ENCODE measurements around the gene CREB1.

CREB1 gene

GRCh38 chr2:207529330-207530159 is at the start of gene CREB1:
CREB1 (plus strand) TSS chr2:207529962; CDS start chr2:207555636, 25,674 bp downstream.
- peak within 1 kb of the TSS; percentile 97 for H3K4me3 ChIP-seq (ENCODE audit: low read length)
- DNase-seq (ENCODE audit: low read depth): peak; percentile 99
- TF ChIP-seq, protein P1, sequence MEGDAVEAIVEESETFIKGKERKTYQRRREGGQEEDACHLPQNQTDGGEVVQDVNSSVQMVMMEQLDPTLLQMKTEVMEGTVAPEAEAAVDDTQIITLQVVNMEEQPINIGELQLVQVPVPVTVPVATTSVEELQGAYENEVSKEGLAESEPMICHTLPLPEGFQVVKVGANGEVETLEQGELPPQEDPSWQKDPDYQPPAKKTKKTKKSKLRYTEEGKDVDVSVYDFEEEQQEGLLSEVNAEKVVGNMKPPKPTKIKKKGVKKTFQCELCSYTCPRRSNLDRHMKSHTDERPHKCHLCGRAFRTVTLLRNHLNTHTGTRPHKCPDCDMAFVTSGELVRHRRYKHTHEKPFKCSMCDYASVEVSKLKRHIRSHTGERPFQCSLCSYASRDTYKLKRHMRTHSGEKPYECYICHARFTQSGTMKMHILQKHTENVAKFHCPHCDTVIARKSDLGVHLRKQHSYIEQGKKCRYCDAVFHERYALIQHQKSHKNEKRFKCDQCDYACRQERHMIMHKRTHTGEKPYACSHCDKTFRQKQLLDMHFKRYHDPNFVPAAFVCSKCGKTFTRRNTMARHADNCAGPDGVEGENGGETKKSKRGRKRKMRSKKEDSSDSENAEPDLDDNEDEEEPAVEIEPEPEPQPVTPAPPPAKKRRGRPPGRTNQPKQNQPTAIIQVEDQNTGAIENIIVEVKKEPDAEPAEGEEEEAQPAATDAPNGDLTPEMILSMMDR (conservative IDR thresholded peaks at IDR 0.05; ENCODE audit: low read length): no peak

DNA sequence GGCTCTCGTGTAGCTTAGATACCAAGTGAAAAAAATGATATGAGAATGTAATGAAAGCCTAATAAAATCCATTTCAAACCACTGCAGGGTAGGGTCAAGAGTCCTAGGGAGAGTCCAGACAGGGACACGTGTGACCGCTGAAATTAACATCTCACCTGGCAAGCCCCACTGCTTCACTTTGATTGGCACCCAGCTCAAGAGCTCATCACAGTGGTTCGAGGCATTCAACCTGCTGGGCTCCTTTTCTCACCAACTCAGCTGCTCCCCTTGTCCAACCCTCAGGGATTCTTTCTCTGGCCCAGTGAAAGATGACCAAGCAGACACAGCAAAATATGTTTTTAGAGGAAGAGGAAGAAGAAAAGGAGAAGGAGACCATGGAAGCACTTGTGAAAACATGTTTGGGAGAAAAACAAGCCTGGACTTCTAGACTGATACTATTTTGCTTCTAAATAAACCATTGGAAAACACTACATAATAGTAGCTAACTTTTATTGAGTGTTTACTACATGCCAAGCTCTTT is 49.2 kb upstream of the CREB1 start:
- TF ChIP-seq, protein P1 (conservative IDR thresholded peaks at IDR 0.05; ENCODE audit: low read length): no peak
- H3K4me3 ChIP-seq (ENCODE audit: low read length): no peak overlapping the region
- DNase-seq (ENCODE audit: low read depth): no peak

- no peak overlapping the region for H3K4me3 ChIP-seq (ENCODE audit: low read length)
- TF ChIP-seq, protein P1 (conservative IDR thresholded peaks at IDR 0.05; ENCODE audit: low read length): no peak
- no peak for DNase-seq (ENCODE audit: low read depth)
These were observed 47.8 kb upstream of the CREB1 start for GRCh38 chr2:207481924-207482323.

- TF ChIP-seq, protein P1 (conservative IDR thresholded peaks at IDR 0.05; ENCODE audit: low read length): no peak
- no peak overlapping the region for H3K4me3 ChIP-seq (ENCODE audit: low read length)
- DNase-seq (ENCODE audit: low read depth): no peak
These were observed 47.1 kb upstream of the CREB1 start for GRCh38 chr2:207482630-207483029.

DNA sequence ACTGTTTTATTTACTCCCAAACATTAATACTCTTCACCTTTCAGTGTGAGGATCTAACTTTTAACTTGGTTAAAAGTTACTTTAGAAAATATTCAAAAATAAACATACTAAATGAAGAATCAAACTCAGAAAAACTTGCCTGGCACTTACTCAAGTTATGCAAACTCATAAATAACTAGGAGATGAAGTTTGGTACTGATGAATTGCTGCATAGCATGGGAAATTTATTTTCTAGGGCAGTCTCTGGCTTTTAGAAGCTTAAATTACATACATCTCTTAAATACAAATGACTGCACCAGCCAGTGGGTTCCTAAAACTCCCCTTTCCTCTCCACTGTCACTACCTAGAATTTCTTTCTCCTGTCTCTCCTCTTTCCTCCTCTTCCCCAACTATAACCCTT is 46.7 kb upstream of the CREB1 start:
- no peak for DNase-seq (ENCODE audit: low read depth)
- TF ChIP-seq, protein P1 (conservative IDR thresholded peaks at IDR 0.05; ENCODE audit: low read length): no peak
- H3K4me3 ChIP-seq (ENCODE audit: low read length): no peak overlapping the region

- TF ChIP-seq, protein P1 (conservative IDR thresholded peaks at IDR 0.05; ENCODE audit: low read length): no peak
- H3K4me3 ChIP-seq (ENCODE audit: low read length): no peak overlapping the region
- DNase-seq (ENCODE audit: low read depth): peak; percentile 65
These were observed 46.3 kb upstream of the CREB1 start for GRCh38 chr2:207483477-207483876.
